H9 (cell line): ENCODE data around the gene RFX1. TPM values are rescaled to one million over a fixed set of nuclear protein-coding genes. Genes with fewer than 3 reads are reported as not detected.

Experiments used
- DNase-seq: peaks from one replicate; pipeline ENCODE4 v3.0.0-alpha.2; 2017
- H2AFZ ChIP-seq: one replicate; pipeline ENCODE4 v1.6.1; 2013; ENCODE audit warnings: mild to moderate bottlenecking, low read length, control low read depth, moderate library complexity
- H2AK5ac ChIP-seq: 2 replicates; pipeline ENCODE4 v1.6.1; 2013; ENCODE audit warnings: low read length, control low read depth, mixed read lengths; ENCODE audit not compliant: insufficient read length
- H2BK120ac ChIP-seq: one replicate; pipeline ENCODE4 v1.6.1; 2013; ENCODE audit warnings: low read depth, mild to moderate bottlenecking, low read length, control low read depth, inconsistent platforms; ENCODE audit not compliant: poor library complexity, severe bottlenecking
- H2BK12ac ChIP-seq: 2 replicates; pipeline ENCODE4 v1.6.1; 2013; ENCODE audit warnings: low read length, control low read depth, mixed read lengths, low read depth; ENCODE audit not compliant: insufficient read length
- H2BK15ac ChIP-seq: 2 replicates; pipeline ENCODE4 v1.6.1; 2013; ENCODE audit warnings: low read depth, low read length, control low read depth
- H2BK20ac ChIP-seq: one replicate; pipeline ENCODE4 v1.6.1; 2013; ENCODE audit warnings: low read depth, mild to moderate bottlenecking, low read length, control low read depth, inconsistent platforms; ENCODE audit not compliant: poor library complexity, severe bottlenecking
- H2BK5ac ChIP-seq: 2 replicates; pipeline ENCODE4 v1.6.1; 2013; ENCODE audit warnings: low read length, control low read depth, mixed read lengths; ENCODE audit not compliant: insufficient read length
- H3K14ac ChIP-seq: 2 replicates; pipeline ENCODE4 v1.6.1; 2013; ENCODE audit warnings: low read length, control low read depth; ENCODE audit not compliant: insufficient read depth
- H3K18ac ChIP-seq: 2 replicates; pipeline ENCODE4 v1.6.1; 2013; ENCODE audit warnings: low read depth, mild to moderate bottlenecking, mixed read lengths, low read length, control low read depth; ENCODE audit not compliant: insufficient read length
- H3K23ac ChIP-seq: 2 replicates; pipeline ENCODE4 v1.6.1; 2013; ENCODE audit warnings: low read length, control low read depth, mixed read lengths, low read depth; ENCODE audit not compliant: insufficient read length
- H3K23me2 ChIP-seq: 2 replicates; pipeline ENCODE4 v1.6.1; 2013; ENCODE audit warnings: low read depth, mild to moderate bottlenecking, mixed read lengths, low read length, control low read depth; ENCODE audit not compliant: insufficient read length, poor library complexity, severe bottlenecking
- H3K27ac ChIP-seq: 2 replicates; pipeline ENCODE4 v1.5.1; 2013; ENCODE audit warnings: low read length, control low read depth, mixed read lengths, low read depth; ENCODE audit not compliant: insufficient read length
- H3K27me3 ChIP-seq: 2 replicates; pipeline ENCODE4 v1.6.1; 2013; ENCODE audit warnings: low read length, control low read depth, inconsistent platforms; ENCODE audit not compliant: insufficient read depth
- H3K4ac ChIP-seq: 2 replicates; pipeline ENCODE4 v1.6.1; 2013; ENCODE audit warnings: low read depth, mild to moderate bottlenecking, control low read depth, inconsistent platforms, low read length, moderate library complexity
- H3K4me1 ChIP-seq: 2 replicates; pipeline ENCODE4 v1.6.1; 2013; ENCODE audit warnings: low read length, control low read depth, inconsistent platforms; ENCODE audit not compliant: insufficient read depth
- H3K4me2 ChIP-seq: 2 replicates; pipeline ENCODE4 v1.6.1; 2013; ENCODE audit warnings: low read length, control low read depth, mixed read lengths; ENCODE audit not compliant: insufficient read length, insufficient read depth
- H3K56ac ChIP-seq: 2 replicates; pipeline ENCODE4 v1.6.1; 2013; ENCODE audit warnings: low read depth, mild to moderate bottlenecking, mixed read lengths, low read length, control low read depth; ENCODE audit not compliant: insufficient read length
- H3K79me1 ChIP-seq: 2 replicates; pipeline ENCODE4 v1.6.1; 2013; ENCODE audit warnings: low read depth, mild to moderate bottlenecking, moderate library complexity, low read length, control low read depth, inconsistent platforms; ENCODE audit not compliant: insufficient read depth, poor library complexity, severe bottlenecking
- H3K79me2 ChIP-seq: 2 replicates; pipeline ENCODE4 v1.6.1; 2013; ENCODE audit warnings: low read length, control low read depth, inconsistent platforms; ENCODE audit not compliant: insufficient read depth
- H3K9ac ChIP-seq: 2 replicates; pipeline ENCODE4 v1.6.1; 2013; ENCODE audit warnings: low read length, control low read depth, mixed read lengths; ENCODE audit not compliant: insufficient read length; ENCODE audit errors: extremely low read depth
- H3K9me3 ChIP-seq: one replicate; pipeline ENCODE4 v1.6.1; 2013; ENCODE audit warnings: low read depth, low read length, inconsistent platforms; ENCODE audit not compliant: control insufficient read depth
- H3T11ph ChIP-seq: one replicate; pipeline ENCODE4 v1.6.1; 2013; ENCODE audit warnings: mild to moderate bottlenecking, low read length, control low read depth, inconsistent platforms
- H4K20me1 ChIP-seq: one replicate; pipeline ENCODE4 v1.6.1; 2013; ENCODE audit not compliant: control insufficient read depth, insufficient read length, insufficient read depth
- H4K5ac ChIP-seq: 2 replicates; pipeline ENCODE4 v1.6.1; 2013; ENCODE audit warnings: low read depth, mild to moderate bottlenecking, mixed read lengths, low read length, control low read depth; ENCODE audit not compliant: insufficient read length
- H4K8ac ChIP-seq: replicated peaks from 2 replicates; pipeline ENCODE4 v1.6.1; 2013; ENCODE audit warnings: low read length, control low read depth, mixed read lengths, low read depth; ENCODE audit not compliant: insufficient read length
- H4K91ac ChIP-seq: 2 replicates; pipeline ENCODE4 v1.6.1; 2013; ENCODE audit warnings: low read depth, mild to moderate bottlenecking, moderate library complexity, mixed read lengths, low read length, control low read depth; ENCODE audit not compliant: insufficient read length
- H3K27ac Mint-ChIP-seq, 3 experiments: 2 replicates in 2 of 3; 3 replicates in 1 of 3; pipeline ENCODE4 v1.8.0; 2020 to 2021; ENCODE audit warnings: mixed read lengths in 3 of 3, mild to moderate bottlenecking in 1 of 3, moderate library complexity in 1 of 3
- H3K27me3 Mint-ChIP-seq: 2 replicates; pipeline ENCODE4 v1.8.0; 2021; ENCODE audit warnings: low read depth, mild to moderate bottlenecking, moderate library complexity, mixed read lengths
- H3K36me3 Mint-ChIP-seq, 3 experiments: 2 replicates in 2 of 3; 3 replicates in 1 of 3; pipeline ENCODE4 v1.8.0; 2020 to 2021; ENCODE audit warnings: low read depth in 3 of 3, mixed read lengths in 3 of 3; ENCODE audit not compliant: insufficient read depth in 1 of 3
- H3K4me1 Mint-ChIP-seq, 2 experiments: 2 replicates each; pipeline ENCODE4 v1.8.0; 2020; ENCODE audit warnings: mixed read lengths in 2 of 2
- H3K4me3 Mint-ChIP-seq, 2 experiments: 2 replicates in 1 of 2; 3 replicates in 1 of 2; pipeline ENCODE4 v1.8.0; 2020 to 2021; ENCODE audit warnings: mild to moderate bottlenecking in 2 of 2, mixed read lengths in 2 of 2, moderate library complexity in 1 of 2
- H3K9me3 Mint-ChIP-seq, 2 experiments: 2 replicates in 1 of 2; 3 replicates in 1 of 2; pipeline ENCODE4 v1.8.0; 2020; ENCODE audit warnings: mild to moderate bottlenecking in 2 of 2, mixed read lengths in 2 of 2, moderate library complexity in 1 of 2
- CTCF ChIP-seq: fragments of 200-600 bp; sonication (generic); conservative IDR thresholded peaks from 3 replicates; pipeline ENCODE4 v1.8.0; 2021; ENCODE audit warnings: antibody characterized with exemption, mild to moderate bottlenecking
- WGBS: extraction: QIAGEN DNeasy Blood & Tissue Kit; methylation state at CpG from one replicate; pipeline ENCODE4 v1.1.7; 2013; ENCODE audit warnings: missing lambda C conversion rate, low lambda C conversion rate, mixed read lengths; ENCODE audit not compliant: insufficient read length; ENCODE audit errors: extremely low coverage; 5-methylcytosine and 5-hydroxymethylcytosine counted together
- total RNA-seq: library from RNA; stranded (reverse); gene quantifications from 2 replicates; pipeline ENCODE4 v1.2.1, GENCODE V29; 2021

The RFX1 gene
- total RNA-seq, 1 experiment from 2014 or later: 21.4 TPM

- no peak overlapping the region for H3K56ac ChIP-seq
- no peak overlapping the region for H4K8ac ChIP-seq
- H3K79me1 ChIP-seq: no peaks in the 10 kb centered on the region
- H4K5ac ChIP-seq: no peak overlapping the region
- H3K23me2 ChIP-seq: no peaks in the 10 kb centered on the region
- no peaks in the 10 kb centered on the region for H4K20me1 ChIP-seq
- no peaks in the 10 kb centered on the region for H3K79me2 ChIP-seq
- no peak overlapping the region for H3K4me2 ChIP-seq
- no peak overlapping the region for H3K27ac ChIP-seq
- no peak overlapping the region for H2BK5ac ChIP-seq
- WGBS: no CpG with 5 or more reads among the region's 7 CpGs
- TF ChIP-seq CTCF: no peak
- H2BK12ac ChIP-seq: no peak overlapping the region
- H3K4ac ChIP-seq: no peak overlapping the region
- no peak overlapping the region for H2BK120ac ChIP-seq
- no peaks in the 10 kb centered on the region for H3K9me3 Mint-ChIP-seq
- no peak overlapping the region for H3K23ac ChIP-seq
- no peak overlapping the region for H3T11ph ChIP-seq
- H3K4me3 Mint-ChIP-seq: no peak overlapping the region
- H3K14ac ChIP-seq: no peak overlapping the region
- no peak overlapping the region for H2AK5ac ChIP-seq
- no peak overlapping the region for H3K9ac ChIP-seq
- H3K27me3 Mint-ChIP-seq: no peaks in the 10 kb centered on the region
- no peak overlapping the region for H2BK15ac ChIP-seq
- H3K4me1 Mint-ChIP-seq: peaks cover 19 to 26% of the 10 kb centered on the region in 2 experiments
- no peak overlapping the region for H2BK20ac ChIP-seq
- H3K4me1 ChIP-seq: no peaks in the 10 kb centered on the region; the same call in 1 of the 2 replicates
- H3K27me3 ChIP-seq: no peaks in the 10 kb centered on the region
- no peak overlapping the region for H3K27ac Mint-ChIP-seq
- H3K18ac ChIP-seq: no peak overlapping the region
- peaks cover 2 to 39% (median 18%) of the 10 kb centered on the region in 3 experiments; a peak in 6 of 7 replicates for H3K36me3 Mint-ChIP-seq
- H3K9me3 ChIP-seq: no peaks in the 10 kb centered on the region
- H4K91ac ChIP-seq: no peak overlapping the region
- no peak for DNase-seq
- no peak overlapping the region for H2AFZ ChIP-seq
These were observed 14.1 kb downstream of the RFX1 start for GRCh38 chr19:13992025-13992424.
